MM.1S (cell line): ENCODE results near the gene DLL4.

Experiments
- DNase-seq: peaks from one replicate; pipeline ENCODE4 v3.0.0-alpha.2; 2015
- H2AFZ ChIP-seq: fragments of 300-600 bp; sonication (generic); 2 replicates; pipeline ENCODE4 v1.6.0; 2016; ENCODE audit warnings: antibody characterized with exemption, low read length
- H3F3A ChIP-seq: fragments of 300-600 bp; sonication (generic); 2 replicates; pipeline ENCODE4 v1.6.1; 2016; ENCODE audit warnings: mild to moderate bottlenecking, antibody characterized with exemption, low read length, moderate library complexity, mixed read lengths; ENCODE audit not compliant: insufficient read depth
- H3K27ac ChIP-seq: fragments of 300-600 bp; sonication (generic); 2 replicates; pipeline ENCODE4 v1.5.1; 2016; ENCODE audit warnings: mild to moderate bottlenecking, low read length
- H3K27me3 ChIP-seq: fragments of 300-600 bp; sonication (generic); replicated peaks from 2 replicates; pipeline ENCODE4 v1.6.0; 2016; ENCODE audit warnings: low read length; ENCODE audit not compliant: insufficient read depth
- H3K36me3 ChIP-seq: fragments of 300-600 bp; sonication (generic); replicated peaks from 2 replicates; pipeline ENCODE4 v1.6.1; 2016; ENCODE audit warnings: mild to moderate bottlenecking, low read length, mixed read lengths; ENCODE audit not compliant: insufficient read depth
- H3K4me1 ChIP-seq: fragments of 300-600 bp; sonication (generic); 2 replicates; pipeline ENCODE4 v1.6.1; 2016; ENCODE audit warnings: low read length, mixed read lengths
- H3K4me2 ChIP-seq: fragments of 300-600 bp; sonication (generic); 2 replicates; pipeline ENCODE4 v1.6.0; 2016; ENCODE audit warnings: low read depth, low read length
- H3K4me3 ChIP-seq: fragments of 300-600 bp; sonication (generic); 2 replicates; pipeline ENCODE4 v1.5.1; 2016; ENCODE audit warnings: low read length, mixed read lengths
- H3K79me2 ChIP-seq: fragments of 300-600 bp; sonication (generic); 2 replicates; pipeline ENCODE4 v1.6.1; 2016; ENCODE audit warnings: mixed run types, low read length, mixed read lengths
- H3K9ac ChIP-seq: fragments of 300-600 bp; sonication (generic); 2 replicates; pipeline ENCODE4 v1.6.1; 2016; ENCODE audit warnings: low read length, mixed read lengths
- H3K9me2 ChIP-seq: fragments of 300-600 bp; sonication (generic); replicated peaks from 2 replicates; pipeline ENCODE4 v1.6.1; 2016; ENCODE audit warnings: mild to moderate bottlenecking, low read length, mixed read lengths; ENCODE audit not compliant: insufficient read depth
- H3K9me3 ChIP-seq: fragments of 300-600 bp; sonication (generic); replicated peaks from 2 replicates; pipeline ENCODE4 v1.6.1; 2016; ENCODE audit warnings: mild to moderate bottlenecking, low read length, mixed read lengths; ENCODE audit not compliant: insufficient read depth
- H4K20me1 ChIP-seq: fragments of 300-600 bp; sonication (generic); 2 replicates; pipeline ENCODE4 v1.6.1; 2016; ENCODE audit warnings: mild to moderate bottlenecking, low read length, moderate library complexity, mixed read lengths; ENCODE audit not compliant: insufficient read depth
- EZH2 ChIP-seq: fragments of 300-600 bp; sonication (generic); optimal IDR thresholded peaks from 2 replicates; pipeline ENCODE3; 2017; ENCODE audit warnings: low read depth, mild to moderate bottlenecking, antibody characterized with exemption, low read length, mixed read lengths
- EZH2phosphoT487 ChIP-seq: fragments of 300-600 bp; sonication (generic); IDR thresholded peaks from 2 replicates; pipeline ENCODE4 v1.6.1; 2018; ENCODE audit warnings: antibody characterized with exemption, low read length
- TF ChIP-seq, protein P1 (sequence below): fragments of 300-600 bp; sonication (generic); IDR thresholded peaks from 2 replicates; pipeline ENCODE4 v1.5.1; 2016; ENCODE audit warnings: antibody characterized with exemption, low read length, mixed read lengths

Gene DLL4

DNA sequence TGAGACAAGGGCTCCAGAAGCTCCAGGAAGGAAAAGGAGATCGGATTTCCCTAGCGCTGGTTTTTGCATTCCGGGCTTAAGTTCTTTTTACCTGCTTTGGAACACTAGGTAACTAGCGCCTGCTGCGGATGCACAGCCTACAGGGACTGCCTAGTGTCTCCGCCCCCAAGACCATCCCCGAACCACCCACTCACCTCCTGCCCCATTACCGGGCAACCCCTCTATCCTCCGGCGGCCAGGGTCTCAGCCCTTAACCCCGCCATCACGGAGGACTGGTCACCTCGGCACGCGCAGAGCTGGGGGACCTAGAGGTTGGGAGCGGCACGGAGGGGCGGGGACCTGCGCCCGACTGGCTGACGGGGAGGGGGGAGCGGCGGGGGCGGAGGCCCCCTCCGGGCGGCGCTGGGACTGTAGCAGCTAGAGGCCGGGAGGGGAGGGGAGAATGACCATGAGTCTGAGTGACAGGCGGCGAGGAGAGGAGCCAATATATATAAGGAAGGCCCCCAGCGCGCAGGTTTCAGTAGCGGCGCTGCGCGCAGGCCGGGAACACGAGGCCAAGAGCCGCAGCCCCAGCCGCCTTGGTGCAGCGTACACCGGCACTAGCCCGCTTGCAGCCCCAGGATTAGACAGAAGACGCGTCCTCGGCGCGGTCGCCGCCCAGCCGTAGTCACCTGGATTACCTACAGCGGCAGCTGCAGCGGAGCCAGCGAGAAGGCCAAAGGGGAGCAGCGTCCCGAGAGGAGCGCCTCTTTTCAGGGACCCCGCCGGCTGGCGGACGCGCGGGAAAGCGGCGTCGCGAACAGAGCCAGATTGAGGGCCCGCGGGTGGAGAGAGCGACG is at the start of gene DLL4:
TSS of gene DLL4 (plus strand) at position 520 of the 839 bp plus-strand sequence. CDS start 329 bp downstream, outside the sequence.
- H4K20me1 ChIP-seq: no peaks in the 10 kb centered on the region
- H3K9ac ChIP-seq: no peak within 1 kb of the TSS; the same call in 1 of the 2 replicates
- H3K4me2 ChIP-seq: peak within 1 kb of the TSS; percentile 100
- peak within 1 kb of the TSS; percentile 89 for H2AFZ ChIP-seq
- peaks cover 51% of the 10 kb centered on the region for H3K27me3 ChIP-seq
- no peaks in the 10 kb centered on the region for H3K79me2 ChIP-seq
- H3K9me2 ChIP-seq: no peaks in the 10 kb centered on the region
- H3K4me1 ChIP-seq: 0 out of 2 replicates have a peak, but pooled peaks cover 10% of the 10 kb centered on the region
- H3K4me3 ChIP-seq: peak within 1 kb of the TSS; percentile 76
- H3K36me3 ChIP-seq: no peaks in the 10 kb centered on the region
- peaks cover 8% of the 10 kb centered on the region for H3F3A ChIP-seq
- no peak within 1 kb of the TSS for H3K27ac ChIP-seq
- peak; percentile 81 for DNase-seq
- TF ChIP-seq EZH2 (no peak), EZH2phosphoT487 (no peak)
- TF ChIP-seq, protein P1, sequence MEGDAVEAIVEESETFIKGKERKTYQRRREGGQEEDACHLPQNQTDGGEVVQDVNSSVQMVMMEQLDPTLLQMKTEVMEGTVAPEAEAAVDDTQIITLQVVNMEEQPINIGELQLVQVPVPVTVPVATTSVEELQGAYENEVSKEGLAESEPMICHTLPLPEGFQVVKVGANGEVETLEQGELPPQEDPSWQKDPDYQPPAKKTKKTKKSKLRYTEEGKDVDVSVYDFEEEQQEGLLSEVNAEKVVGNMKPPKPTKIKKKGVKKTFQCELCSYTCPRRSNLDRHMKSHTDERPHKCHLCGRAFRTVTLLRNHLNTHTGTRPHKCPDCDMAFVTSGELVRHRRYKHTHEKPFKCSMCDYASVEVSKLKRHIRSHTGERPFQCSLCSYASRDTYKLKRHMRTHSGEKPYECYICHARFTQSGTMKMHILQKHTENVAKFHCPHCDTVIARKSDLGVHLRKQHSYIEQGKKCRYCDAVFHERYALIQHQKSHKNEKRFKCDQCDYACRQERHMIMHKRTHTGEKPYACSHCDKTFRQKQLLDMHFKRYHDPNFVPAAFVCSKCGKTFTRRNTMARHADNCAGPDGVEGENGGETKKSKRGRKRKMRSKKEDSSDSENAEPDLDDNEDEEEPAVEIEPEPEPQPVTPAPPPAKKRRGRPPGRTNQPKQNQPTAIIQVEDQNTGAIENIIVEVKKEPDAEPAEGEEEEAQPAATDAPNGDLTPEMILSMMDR: no peak
- H3K9me3 ChIP-seq: no peaks in the 10 kb centered on the region

DNA sequence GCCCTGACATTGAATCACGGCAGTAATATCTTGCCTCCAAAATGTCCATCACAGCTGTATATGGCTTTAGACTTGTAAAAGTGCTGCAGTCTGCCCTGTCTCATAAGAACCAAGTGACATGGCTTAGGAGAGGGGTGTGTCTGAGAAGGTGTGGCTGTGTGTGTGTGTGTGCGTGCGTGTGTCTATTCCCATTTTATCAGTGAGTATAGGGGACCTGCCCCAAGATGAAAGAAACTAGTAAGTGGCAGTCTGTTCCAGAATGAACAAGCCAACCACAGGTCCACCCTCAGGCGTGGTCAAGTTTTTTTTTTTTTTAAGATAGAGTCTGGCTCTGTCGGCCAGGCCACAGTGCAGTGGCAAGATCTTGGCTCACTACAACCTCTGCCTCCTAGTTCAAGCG is 49.5 kb upstream of the DLL4 start:
- Histone ChIP-seq H3K9me2 (no peaks in the 10 kb centered on the region), H3K79me2 (no peaks in the 10 kb centered on the region), H3K4me3 (no peak overlapping the region), H3F3A (no peaks in the 10 kb centered on the region), H3K27me3 (no peaks in the 10 kb centered on the region), H4K20me1 (no peaks in the 10 kb centered on the region), H2AFZ (no peak overlapping the region), H3K4me2 (no peak overlapping the region), H3K9me3 (no peaks in the 10 kb centered on the region), H3K4me1 (peaks cover 13% of the 10 kb centered on the region), H3K9ac (no peak overlapping the region), H3K36me3 (no peaks in the 10 kb centered on the region), H3K27ac (no peak overlapping the region)
- no peak for TF ChIP-seq EZH2phosphoT487
- DNase-seq: no peak

DNA sequence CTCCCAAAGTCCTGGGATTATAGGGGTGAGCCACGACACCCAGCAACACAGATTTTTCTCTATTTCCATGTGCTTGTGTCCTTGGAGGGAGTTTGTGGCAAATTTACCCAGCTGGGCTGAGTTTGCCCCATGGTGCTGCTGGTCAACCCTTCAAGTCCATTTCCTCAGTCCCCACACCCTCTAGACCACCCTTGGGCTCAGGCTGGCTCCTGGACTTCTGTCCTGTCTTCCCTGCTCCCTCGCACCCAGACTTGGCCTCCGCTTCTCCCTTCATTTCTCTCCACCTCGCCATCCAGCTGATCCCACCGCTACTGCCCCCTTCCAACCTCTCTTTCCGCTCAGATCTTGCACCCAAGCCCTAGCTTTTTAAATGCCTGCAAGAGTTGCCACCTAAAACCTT is 47.8 kb upstream of the DLL4 start:
- Histone ChIP-seq H3K9ac (no peak overlapping the region), H3K4me3 (no peak overlapping the region), H4K20me1 (no peaks in the 10 kb centered on the region), H3K4me2 (no peak overlapping the region), H3K9me2 (no peaks in the 10 kb centered on the region), H3K9me3 (no peaks in the 10 kb centered on the region), H3K4me1 (peaks cover 13% of the 10 kb centered on the region), H2AFZ (no peak overlapping the region), H3K27me3 (no peaks in the 10 kb centered on the region), H3K79me2 (no peaks in the 10 kb centered on the region), H3F3A (no peaks in the 10 kb centered on the region), H3K27ac (no peak overlapping the region), H3K36me3 (no peaks in the 10 kb centered on the region)
- TF ChIP-seq EZH2 (no peak), EZH2phosphoT487 (no peak)
- TF ChIP-seq, protein P1: no peak
- no peak for DNase-seq

DNA sequence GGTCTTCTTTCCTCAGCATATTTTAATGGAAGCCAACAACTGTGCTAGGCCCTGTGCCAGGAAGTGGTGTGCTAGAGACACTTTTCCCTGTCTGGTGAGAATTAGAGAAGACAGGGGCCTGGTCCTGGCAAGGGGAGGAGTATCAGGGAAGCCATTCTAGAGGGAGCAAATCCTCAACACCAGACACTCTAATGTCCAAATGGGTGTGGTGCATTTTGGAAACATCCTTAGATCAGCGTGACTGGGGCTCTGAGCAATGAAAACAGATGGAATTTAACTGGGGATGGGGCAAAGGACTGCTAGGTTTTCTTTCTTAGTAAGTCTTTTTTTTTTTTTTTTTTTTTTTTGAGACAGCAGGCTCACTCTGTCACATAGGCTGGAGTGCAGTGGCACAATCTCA is 42.6 kb upstream of the DLL4 start:
- Histone ChIP-seq H3K27ac (no peak overlapping the region), H3K4me1 (peaks cover 14% of the 10 kb centered on the region), H2AFZ (no peak overlapping the region), H3K9ac (no peak overlapping the region), H3K4me2 (no peak overlapping the region), H3K36me3 (no peaks in the 10 kb centered on the region), H3K9me2 (no peaks in the 10 kb centered on the region), H3K9me3 (no peaks in the 10 kb centered on the region), H3F3A (no peaks in the 10 kb centered on the region), H3K4me3 (no peak overlapping the region), H4K20me1 (no peaks in the 10 kb centered on the region), H3K79me2 (no peaks in the 10 kb centered on the region), H3K27me3 (no peaks in the 10 kb centered on the region)
- TF ChIP-seq, protein P1: no peak
- TF ChIP-seq EZH2: no peak
- TF ChIP-seq EZH2phosphoT487: no peak
- DNase-seq: no peak
